Stimulated activated CD4-positive, alpha-beta T cell treated with anti-CD3 and anti-CD28 coated beads, Interleukin-1b, Interleukin-23, amount 100 ng/mL, for 4 hours (primary cell): ENCODE results near the gene YWHAB.

Experiments
- DNase-seq, 2 donors: peaks; one replicate each; pipeline ENCODE4 v3.0.0-alpha.2; 2020; ENCODE audit warnings: low read depth in 2 of 2

YWHAB gene

DNA sequence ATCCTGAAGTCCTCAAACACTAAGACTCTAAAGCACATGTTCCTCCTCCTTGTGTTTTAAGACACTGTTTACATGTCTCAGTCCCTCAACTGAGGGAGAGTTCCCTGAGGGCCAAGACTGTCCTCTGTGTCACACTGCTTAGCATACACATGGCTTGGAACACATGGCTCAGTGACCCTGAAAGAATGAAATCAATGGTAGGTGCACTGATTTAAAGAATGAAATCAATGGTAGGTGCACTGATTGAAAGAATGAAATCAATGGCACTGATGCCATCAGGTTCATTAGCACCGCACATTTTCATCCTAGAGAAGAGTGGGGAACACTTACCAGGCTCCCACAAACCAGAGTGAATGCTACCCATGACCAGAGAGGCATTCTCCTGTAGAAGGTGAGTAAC, 64.9 kb downstream of the YWHAB start:
- no peak for DNase-seq

DNA sequence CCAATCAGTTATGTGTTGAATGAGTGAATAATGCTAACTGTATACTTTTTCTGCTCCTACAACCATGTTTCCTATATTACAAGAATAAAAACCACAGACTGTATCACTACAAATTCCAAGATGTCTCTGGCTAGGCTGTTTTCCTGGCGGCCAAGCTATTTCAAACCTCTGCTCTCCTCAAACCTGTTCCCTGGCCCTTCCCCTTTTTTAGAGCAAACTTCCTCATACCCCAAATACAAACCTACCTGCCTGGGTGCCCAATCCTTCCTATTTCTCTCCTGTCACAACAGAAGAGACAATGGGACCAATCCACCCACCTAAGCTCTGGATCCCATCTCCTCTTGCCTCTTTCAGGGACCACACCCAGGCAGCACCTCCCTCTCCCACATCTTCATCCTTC, 67.2 kb downstream of the YWHAB start:
- no peak for DNase-seq

DNA sequence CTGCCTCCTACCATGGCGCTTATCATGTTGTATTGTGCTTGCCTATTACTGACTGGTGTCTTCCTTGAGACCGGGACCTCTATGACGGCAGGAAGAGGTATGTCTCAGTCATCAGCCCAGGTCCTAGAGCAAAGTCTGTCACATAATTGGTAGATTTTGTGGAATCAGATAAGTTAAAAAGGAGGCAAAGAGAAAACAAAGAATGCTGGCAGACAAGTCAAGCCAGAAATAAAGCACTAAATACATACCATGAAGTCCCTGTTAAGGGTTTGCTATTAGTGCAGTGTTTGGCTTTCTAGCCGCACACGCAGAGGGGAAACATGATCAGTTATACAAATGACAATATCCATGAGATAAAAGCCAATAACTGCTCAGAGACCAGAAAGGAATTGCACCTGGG, 68.7 kb downstream of the YWHAB start:
- no peak for DNase-seq

DNA sequence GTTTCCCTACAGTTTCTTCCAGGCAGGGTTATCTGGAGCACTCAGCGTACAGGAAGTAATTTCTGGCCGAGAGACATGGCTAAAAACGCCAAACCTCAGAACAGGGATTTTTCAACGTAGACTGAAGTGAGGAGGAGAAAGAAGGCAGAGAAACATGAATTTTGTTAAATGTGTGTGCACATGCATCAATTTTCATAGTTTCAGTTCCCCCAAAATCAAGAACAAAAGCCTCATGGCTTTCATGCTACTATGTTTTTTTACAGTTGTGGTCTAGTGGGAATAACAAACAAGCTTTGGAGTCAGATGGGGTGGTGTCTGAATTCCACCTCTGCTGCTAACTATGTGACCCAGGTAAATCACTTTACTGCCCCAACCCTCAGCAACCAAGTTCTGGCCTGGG, 69.8 kb downstream of the YWHAB start:
- DNase-seq: no peak

DNA sequence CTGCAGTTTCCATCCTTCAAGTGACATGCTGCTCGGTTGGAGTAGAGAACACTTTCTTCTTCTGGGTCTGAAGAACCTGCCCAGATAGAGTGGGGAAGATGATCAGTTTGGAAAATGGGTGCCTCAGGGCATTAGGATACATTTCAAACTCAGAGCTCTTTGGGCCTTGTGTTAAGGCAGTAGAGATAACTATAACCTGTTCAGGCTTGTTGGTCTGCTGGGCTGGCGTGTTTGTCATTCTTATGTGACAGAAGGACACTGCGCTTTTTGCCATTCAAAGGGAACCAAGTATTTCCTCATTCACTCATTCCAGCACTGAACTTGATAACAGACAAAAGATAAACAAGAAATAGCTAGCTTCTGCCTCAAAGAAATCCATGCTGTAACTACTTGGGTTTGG, 70.9 kb downstream of the YWHAB start:
- no peak for DNase-seq
